Immature natural killer cell (primary cell): ENCODE measurements around the gene HTT. TPM values are rescaled to one million over a fixed set of nuclear protein-coding genes. Genes with fewer than 3 reads are reported as not detected.

ENCODE experiments used
- DNase-seq, 3 donors: peaks; one replicate each; pipeline ENCODE4 v3.0.0; 2022; ENCODE audit warnings: mixed read lengths in 1 of 3
- H3K27ac Mint-ChIP-seq, 6 donors: one replicate each; pipeline ENCODE4 v1.8.0; 2020; ENCODE audit warnings: mixed read lengths in 6 of 6, mild to moderate bottlenecking in 5 of 6, inconsistent platforms in 4 of 6, moderate library complexity in 3 of 6
- H3K27me3 Mint-ChIP-seq, 3 donors: one replicate each; pipeline ENCODE4 v1.8.0; 2020 to 2021; ENCODE audit warnings: low read depth in 3 of 3, mild to moderate bottlenecking in 3 of 3, mixed read lengths in 3 of 3, moderate library complexity in 3 of 3, inconsistent platforms in 1 of 3
- H3K36me3 Mint-ChIP-seq, 3 donors: one replicate each; pipeline ENCODE4 v1.8.0; 2020; ENCODE audit warnings: mixed read lengths in 3 of 3, inconsistent platforms in 2 of 3, mild to moderate bottlenecking in 2 of 3
- H3K4me1 Mint-ChIP-seq, 2 donors: one replicate each; pipeline ENCODE4 v1.8.0; 2020; ENCODE audit warnings: inconsistent platforms in 2 of 2, mild to moderate bottlenecking in 2 of 2, mixed read lengths in 2 of 2, moderate library complexity in 1 of 2
- H3K4me3 Mint-ChIP-seq, 5 donors: one replicate each; pipeline ENCODE4 v1.8.0; 2020; ENCODE audit warnings: mild to moderate bottlenecking in 5 of 5, mixed read lengths in 5 of 5, inconsistent platforms in 3 of 5, moderate library complexity in 3 of 5
- H3K9me3 Mint-ChIP-seq, 6 donors: one replicate each; pipeline ENCODE4 v1.8.0; 2020; ENCODE audit warnings: mild to moderate bottlenecking in 6 of 6, mixed read lengths in 6 of 6, inconsistent platforms in 4 of 6, moderate library complexity in 3 of 6
- polyA plus RNA-seq, 3 donors: library from polyadenylated mRNA; unstranded; fragments of 300-500 nt; fragmentation: Illumina TruSeq; gene quantifications; one replicate each; pipeline ENCODE4 v1.2.3, GENCODE V29; 2021

HTT gene
- polyA plus RNA-seq, 3 donors from 2014 or later, result 5.3 to 16.9 (median 6.2) TPM

- Mint-ChIP-seq H3K4me3 (no peak overlapping the region), H3K36me3 (peaks cover 38 to 69% (median 38%) of the 10 kb centered on the region in 3 donors), H3K9me3 (no peaks in the 10 kb centered on the region), H3K27me3 (peaks cover 6 to 8% (median 6%) of the 10 kb centered on the region in 3 donors), H3K27ac (no peak overlapping the region), H3K4me1 (no peaks in the 10 kb centered on the region)
- DNase-seq, result no peak
Observed at GRCh38 chr4:3232871-3233271, 158.4 kb downstream of the HTT start.

- Mint-ChIP-seq H3K9me3 (no peaks in the 10 kb centered on the region), H3K4me1 (no peaks in the 10 kb centered on the region), H3K4me3 (no peak overlapping the region), H3K27ac (peak overlapping the region in 3 of 6 donors; percentile 0 to 48 (median 20)), H3K27me3 (peaks cover 5 to 9% (median 8%) of the 10 kb centered on the region in 3 donors), H3K36me3 (peaks cover 37 to 64% (median 38%) of the 10 kb centered on the region in 3 donors)
- no peak for DNase-seq
Observed at GRCh38 chr4:3233391-3234071, 159.1 kb downstream of the HTT start.

- Mint-ChIP-seq H3K27me3 (peaks cover 4 to 8% (median 4%) of the 10 kb centered on the region in 3 donors), H3K9me3 (no peaks in the 10 kb centered on the region), H3K4me3 (no peak overlapping the region), H3K27ac (peak overlapping the region in 3 of 6 donors; percentile 20 to 70 (median 48)), H3K36me3 (peaks cover 31 to 56% (median 31%) of the 10 kb centered on the region in 3 donors), H3K4me1 (no peaks in the 10 kb centered on the region)
- no peak for DNase-seq
Observed at GRCh38 chr4:3234171-3235029, 159.9 kb downstream of the HTT start.

- Mint-ChIP-seq H3K27me3 (peaks cover 4 to 8% (median 4%) of the 10 kb centered on the region in 3 donors), H3K27ac (no peak overlapping the region), H3K9me3 (no peaks in the 10 kb centered on the region), H3K4me3 (no peak overlapping the region), H3K4me1 (no peaks in the 10 kb centered on the region), H3K36me3 (peaks cover 27 to 50% (median 28%) of the 10 kb centered on the region in 3 donors)
- no peak for DNase-seq
Observed at GRCh38 chr4:3235030-3235345, 160.5 kb downstream of the HTT start.

- no peak for DNase-seq
- Mint-ChIP-seq H3K9me3 (no peaks in the 10 kb centered on the region), H3K4me3 (no peak overlapping the region), H3K27me3 (peaks cover 4 to 8% (median 5%) of the 10 kb centered on the region in 3 donors), H3K36me3 (peaks cover 22 to 46% (median 25%) of the 10 kb centered on the region in 3 donors), H3K4me1 (no peaks in the 10 kb centered on the region), H3K27ac (no peak overlapping the region)
Observed at GRCh38 chr4:3235581-3235980, 161.1 kb downstream of the HTT start.

- peaks cover 4 to 9% (median 8%) of the 10 kb centered on the region in 3 donors for H3K27me3 Mint-ChIP-seq
- peaks cover 18 to 42% (median 24%) of the 10 kb centered on the region in 3 donors for H3K36me3 Mint-ChIP-seq
- H3K9me3 Mint-ChIP-seq, result no peaks in the 10 kb centered on the region
- H3K4me1 Mint-ChIP-seq, result no peaks in the 10 kb centered on the region
- DNase-seq, result no peak
- H3K27ac Mint-ChIP-seq, result no peak overlapping the region
- no peak overlapping the region for H3K4me3 Mint-ChIP-seq
Observed at GRCh38 chr4:3236326-3236878, 161.9 kb downstream of the HTT start.

- peaks cover 12 to 38% (median 24%) of the 10 kb centered on the region in 3 donors for H3K36me3 Mint-ChIP-seq
- no peaks in the 10 kb centered on the region for H3K9me3 Mint-ChIP-seq
- no peak overlapping the region for H3K27ac Mint-ChIP-seq
- no peak overlapping the region for H3K4me3 Mint-ChIP-seq
- peaks cover 4 to 10% (median 5%) of the 10 kb centered on the region in 3 donors for H3K27me3 Mint-ChIP-seq
- no peak for DNase-seq
- H3K4me1 Mint-ChIP-seq, result no peaks in the 10 kb centered on the region
Observed at GRCh38 chr4:3237266-3237665, 162.8 kb downstream of the HTT start.

- H3K36me3 Mint-ChIP-seq, result peaks cover 9 to 38% (median 26%) of the 10 kb centered on the region in 3 donors
- H3K27ac Mint-ChIP-seq, result no peak overlapping the region
- no peaks in the 10 kb centered on the region for H3K9me3 Mint-ChIP-seq
- peaks cover 4 to 10% (median 5%) of the 10 kb centered on the region in 3 donors for H3K27me3 Mint-ChIP-seq
- H3K4me3 Mint-ChIP-seq, result no peak overlapping the region
- H3K4me1 Mint-ChIP-seq, result no peaks in the 10 kb centered on the region
- no peak for DNase-seq
Observed at GRCh38 chr4:3237712-3238560, 163.5 kb downstream of the HTT start.

- no peaks in the 10 kb centered on the region for H3K4me1 Mint-ChIP-seq
- H3K36me3 Mint-ChIP-seq, result peaks cover 8 to 34% (median 22%) of the 10 kb centered on the region in 3 donors
- no peaks in the 10 kb centered on the region for H3K9me3 Mint-ChIP-seq
- H3K4me3 Mint-ChIP-seq, result no peak overlapping the region
- H3K27me3 Mint-ChIP-seq, result peaks cover 3 to 8% (median 5%) of the 10 kb centered on the region in 3 donors
- H3K27ac Mint-ChIP-seq, result no peak overlapping the region
- no peak for DNase-seq
Observed at GRCh38 chr4:3238721-3239120, 164.2 kb downstream of the HTT start.

- no peak overlapping the region for H3K4me3 Mint-ChIP-seq
- H3K36me3 Mint-ChIP-seq, result peaks cover 4 to 30% (median 18%) of the 10 kb centered on the region in 3 donors
- H3K27ac Mint-ChIP-seq, result no peak overlapping the region
- no peaks in the 10 kb centered on the region for H3K9me3 Mint-ChIP-seq
- no peaks in the 10 kb centered on the region for H3K4me1 Mint-ChIP-seq
- peaks cover 0 to 8% (median 5%) of the 10 kb centered on the region in 3 donors for H3K27me3 Mint-ChIP-seq
- DNase-seq, result no peak
Observed at GRCh38 chr4:3239303-3239702, 164.8 kb downstream of the HTT start.

GRCh38 chr4:3239998-3240920, 165.8 kb downstream of the HTT start:
- Mint-ChIP-seq H3K36me3 (peaks cover 4 to 24% (median 13%) of the 10 kb centered on the region in 3 donors), H3K4me1 (no peaks in the 10 kb centered on the region), H3K9me3 (no peaks in the 10 kb centered on the region), H3K27me3 (peaks cover 0 to 7% (median 5%) of the 10 kb centered on the region in 3 donors), H3K4me3 (no peak overlapping the region), H3K27ac (no peak overlapping the region)
- no peak for DNase-seq

- Mint-ChIP-seq H3K4me3 (no peak overlapping the region), H3K36me3 (peaks cover 4 to 17% (median 13%) of the 10 kb centered on the region in 3 donors), H3K27ac (no peak overlapping the region), H3K27me3 (peaks cover 0 to 7% (median 5%) of the 10 kb centered on the region in 3 donors), H3K4me1 (peaks cover 0 to under 1% of the 10 kb centered on the region in 2 donors), H3K9me3 (no peaks in the 10 kb centered on the region)
- no peak for DNase-seq
Observed at GRCh38 chr4:3240936-3241522, 166.5 kb downstream of the HTT start.
